ENCODE data around the gene ARHGEF17. TPM values are rescaled to one million over a fixed set of nuclear protein-coding genes. Genes with fewer than 3 reads are reported as not detected.
A peak's percentile ranks its signal among the peaks of the same experiment; 100 is the strongest.

Gene ARHGEF17
- total RNA-seq, 1 donor from 2014 or later = 16.3 TPM

GRCh38 chr11:73401217-73401923 is 93.3 kb downstream of the ARHGEF17 start:
- DNase-seq (ENCODE audit: low spot score in 2 of 2) = no peak
- no peak for FAIRE-seq

GRCh38 chr11:73401924-73402833 is 94.1 kb downstream of the ARHGEF17 start:
- FAIRE-seq (no peak), DNase-seq (ENCODE audit: low spot score in 2 of 2) (no peak)

- DNase-seq (ENCODE audit: low spot score in 2 of 2) (no peak), FAIRE-seq (no peak)
Observed at GRCh38 chr11:73402834-73403185, 94.7 kb downstream of the ARHGEF17 start.

- FAIRE-seq (no peak), DNase-seq (ENCODE audit: low spot score in 2 of 2) (no peak)
Observed at GRCh38 chr11:73403541-73403940, 95.5 kb downstream of the ARHGEF17 start.

- DNase-seq (ENCODE audit: low spot score in 2 of 2) (peak; percentile 62 to 77), FAIRE-seq (no peak)
Observed at GRCh38 chr11:73404048-73404447, 96.0 kb downstream of the ARHGEF17 start.

- no peak for DNase-seq (ENCODE audit: low spot score in 2 of 2)
- no peak for FAIRE-seq
Observed at GRCh38 chr11:73404506-73405145, 96.5 kb downstream of the ARHGEF17 start.

- DNase-seq (ENCODE audit: low spot score in 2 of 2) = no peak
- no peak for FAIRE-seq
Observed at GRCh38 chr11:73405146-73405510, 97.1 kb downstream of the ARHGEF17 start.

GRCh38 chr11:73406131-73406530 is 98.1 kb downstream of the ARHGEF17 start:
- FAIRE-seq (no peak), DNase-seq (ENCODE audit: low spot score in 2 of 2) (no peak)

- DNase-seq (ENCODE audit: low spot score in 2 of 2) (no peak), FAIRE-seq (no peak)
Observed at GRCh38 chr11:73406619-73407018, 98.5 kb downstream of the ARHGEF17 start.

GRCh38 chr11:73409431-73409830 is 101.4 kb downstream of the ARHGEF17 start:
- DNase-seq (ENCODE audit: low spot score in 2 of 2) (no peak), FAIRE-seq (no peak)

- FAIRE-seq (no peak), DNase-seq (ENCODE audit: low spot score in 2 of 2) (no peak)
Observed at GRCh38 chr11:73410627-73411026, 102.6 kb downstream of the ARHGEF17 start.

GRCh38 chr11:73411031-73411430 is 103.0 kb downstream of the ARHGEF17 start:
- no peak for FAIRE-seq

GRCh38 chr11:73412308-73412707 is 104.2 kb downstream of the ARHGEF17 start:
- FAIRE-seq (no peak), DNase-seq (ENCODE audit: low spot score in 2 of 2) (no peak)

More at GRCh38 chr11:73411031-73411430, 103.0 kb downstream of the ARHGEF17 start:
- no peak for DNase-seq (ENCODE audit: low spot score in 2 of 2)

- DNase-seq (ENCODE audit: low spot score in 2 of 2) (no peak), FAIRE-seq (no peak)
Observed at GRCh38 chr11:73413256-73413655, 105.2 kb downstream of the ARHGEF17 start.

- DNase-seq (ENCODE audit: low spot score in 2 of 2) = no peak
- FAIRE-seq = no peak
Observed at GRCh38 chr11:73414977-73415651, 107.0 kb downstream of the ARHGEF17 start.

- FAIRE-seq (no peak), DNase-seq (ENCODE audit: low spot score in 2 of 2) (no peak)
Observed at GRCh38 chr11:73415854-73416615, 108.0 kb downstream of the ARHGEF17 start.

- no peak for FAIRE-seq
- DNase-seq (ENCODE audit: low spot score in 2 of 2) = no peak
Observed at GRCh38 chr11:73416786-73417185, 108.7 kb downstream of the ARHGEF17 start.

Measured in frontal cortex (tissue), 4 donors.